ENCODE data around the gene HSPA12A.

The HSPA12A gene

GRCh38 chr10:116741391-116742351, 695 bp downstream of the HSPA12A start:
- Histone ChIP-seq H3K4me3 (ENCODE audit: insufficient read length, low read depth) (peak overlapping the region; percentile 60), H3K4me1 (ENCODE audit: insufficient read depth, insufficient read length) (no peaks in the 10 kb centered on the region), H3K9ac (ENCODE audit: insufficient read length, low read depth) (peak overlapping the region; percentile 70), H3K27me3 (ENCODE audit: insufficient read depth, insufficient read length) (peaks cover 48% of the 10 kb centered on the region), H3K36me3 (ENCODE audit: insufficient read depth, insufficient read length, low read length) (no peaks in the 10 kb centered on the region), H3K9me3 (ENCODE audit: insufficient read depth, low read length) (no peaks in the 10 kb centered on the region)
- DNase-seq (ENCODE audit: low read depth, low spot score): no peak
- no peak for TF ChIP-seq ZNF274 (IDR thresholded peaks at IDR 0.05; ENCODE audit: low read depth, low read length)
- peak; percentile 18 for TF ChIP-seq SUZ12 (IDR thresholded peaks at IDR 0.05; ENCODE audit: extremely low read depth, insufficient read depth, insufficient read length)
- TF ChIP-seq YY1 (IDR thresholded peaks at IDR 0.05; ENCODE audit: insufficient read depth, insufficient read length): no peak

- H3K4me3 ChIP-seq (ENCODE audit: insufficient read length, low read depth): peak overlapping the region; percentile 60
- TF ChIP-seq ZNF274 (IDR thresholded peaks at IDR 0.05; ENCODE audit: low read depth, low read length) (no peak), YY1 (IDR thresholded peaks at IDR 0.05; ENCODE audit: insufficient read depth, insufficient read length) (no peak), SUZ12 (IDR thresholded peaks at IDR 0.05; ENCODE audit: extremely low read depth, insufficient read depth, insufficient read length) (no peak)
Measured at GRCh38 chr10:116740971-116741370, 1.4 kb downstream of the HSPA12A start.

GRCh38 chr10:116738339-116738738, 4.0 kb downstream of the HSPA12A start:
- no peak for DNase-seq (ENCODE audit: low read depth, low spot score)
- H3K27me3 ChIP-seq (ENCODE audit: insufficient read depth, insufficient read length): peaks cover 27% of the 10 kb centered on the region
- no peaks in the 10 kb centered on the region for H3K4me1 ChIP-seq (ENCODE audit: insufficient read depth, insufficient read length)
- H3K4me3 ChIP-seq (ENCODE audit: insufficient read length, low read depth): no peak overlapping the region
- no peak overlapping the region for H3K9ac ChIP-seq (ENCODE audit: insufficient read length, low read depth)
- no peaks in the 10 kb centered on the region for H3K36me3 ChIP-seq (ENCODE audit: insufficient read depth, insufficient read length, low read length)
- H3K9me3 ChIP-seq (ENCODE audit: insufficient read depth, low read length): no peaks in the 10 kb centered on the region
- no peak for TF ChIP-seq ZNF274 (IDR thresholded peaks at IDR 0.05; ENCODE audit: low read depth, low read length)
- no peak for TF ChIP-seq YY1 (IDR thresholded peaks at IDR 0.05; ENCODE audit: insufficient read depth, insufficient read length)
- no peak for TF ChIP-seq SUZ12 (IDR thresholded peaks at IDR 0.05; ENCODE audit: extremely low read depth, insufficient read depth, insufficient read length)

More at GRCh38 chr10:116740971-116741370, 1.4 kb downstream of the HSPA12A start:
- Histone ChIP-seq H3K4me1 (ENCODE audit: insufficient read depth, insufficient read length) (no peaks in the 10 kb centered on the region), H3K27me3 (ENCODE audit: insufficient read depth, insufficient read length) (peaks cover 48% of the 10 kb centered on the region), H3K9ac (ENCODE audit: insufficient read length, low read depth) (no peak overlapping the region), H3K36me3 (ENCODE audit: insufficient read depth, insufficient read length, low read length) (no peaks in the 10 kb centered on the region), H3K9me3 (ENCODE audit: insufficient read depth, low read length) (no peaks in the 10 kb centered on the region)
- DNase-seq (ENCODE audit: low read depth, low spot score): no peak

- no peak for DNase-seq (ENCODE audit: low read depth, low spot score)
- TF ChIP-seq SUZ12 (IDR thresholded peaks at IDR 0.05; ENCODE audit: extremely low read depth, insufficient read depth, insufficient read length): no peak
- no peak for TF ChIP-seq ZNF274 (IDR thresholded peaks at IDR 0.05; ENCODE audit: low read depth, low read length)
- no peak for TF ChIP-seq YY1 (IDR thresholded peaks at IDR 0.05; ENCODE audit: insufficient read depth, insufficient read length)
Measured at GRCh38 chr10:116737627-116738327, 4.6 kb downstream of the HSPA12A start.

GRCh38 chr10:116733566-116733965, 8.8 kb downstream of the HSPA12A start:
- Histone ChIP-seq H3K9me3 (ENCODE audit: insufficient read depth, low read length) (no peaks in the 10 kb centered on the region), H3K36me3 (ENCODE audit: insufficient read depth, insufficient read length, low read length) (no peaks in the 10 kb centered on the region), H3K9ac (ENCODE audit: insufficient read length, low read depth) (no peak overlapping the region), H3K4me3 (ENCODE audit: insufficient read length, low read depth) (no peak overlapping the region), H3K27me3 (ENCODE audit: insufficient read depth, insufficient read length) (no peaks in the 10 kb centered on the region), H3K4me1 (ENCODE audit: insufficient read depth, insufficient read length) (no peaks in the 10 kb centered on the region)
- DNase-seq (ENCODE audit: low read depth, low spot score): no peak
- TF ChIP-seq SUZ12 (IDR thresholded peaks at IDR 0.05; ENCODE audit: extremely low read depth, insufficient read depth, insufficient read length) (no peak), YY1 (IDR thresholded peaks at IDR 0.05; ENCODE audit: insufficient read depth, insufficient read length) (no peak), ZNF274 (IDR thresholded peaks at IDR 0.05; ENCODE audit: low read depth, low read length) (no peak)

More at GRCh38 chr10:116737627-116738327, 4.6 kb downstream of the HSPA12A start:
- Histone ChIP-seq H3K36me3 (ENCODE audit: insufficient read depth, insufficient read length, low read length) (no peaks in the 10 kb centered on the region), H3K27me3 (ENCODE audit: insufficient read depth, insufficient read length) (peaks cover 22% of the 10 kb centered on the region), H3K9ac (ENCODE audit: insufficient read length, low read depth) (no peak overlapping the region), H3K9me3 (ENCODE audit: insufficient read depth, low read length) (no peaks in the 10 kb centered on the region), H3K4me1 (ENCODE audit: insufficient read depth, insufficient read length) (no peaks in the 10 kb centered on the region), H3K4me3 (ENCODE audit: insufficient read length, low read depth) (no peak overlapping the region)

GRCh38 chr10:116732573-116732972, 9.8 kb downstream of the HSPA12A start:
- Histone ChIP-seq H3K9ac (ENCODE audit: insufficient read length, low read depth) (no peak overlapping the region), H3K4me1 (ENCODE audit: insufficient read depth, insufficient read length) (no peaks in the 10 kb centered on the region), H3K36me3 (ENCODE audit: insufficient read depth, insufficient read length, low read length) (no peaks in the 10 kb centered on the region), H3K4me3 (ENCODE audit: insufficient read length, low read depth) (no peak overlapping the region), H3K27me3 (ENCODE audit: insufficient read depth, insufficient read length) (no peaks in the 10 kb centered on the region), H3K9me3 (ENCODE audit: insufficient read depth, low read length) (no peaks in the 10 kb centered on the region)
- no peak for DNase-seq (ENCODE audit: low read depth, low spot score)
- TF ChIP-seq ZNF274 (IDR thresholded peaks at IDR 0.05; ENCODE audit: low read depth, low read length) (no peak), SUZ12 (IDR thresholded peaks at IDR 0.05; ENCODE audit: extremely low read depth, insufficient read depth, insufficient read length) (no peak), YY1 (IDR thresholded peaks at IDR 0.05; ENCODE audit: insufficient read depth, insufficient read length) (no peak)

All from NT2/D1 (cell line).